ENCODE data around the gene NAA20.

NAA20 gene

DNA sequence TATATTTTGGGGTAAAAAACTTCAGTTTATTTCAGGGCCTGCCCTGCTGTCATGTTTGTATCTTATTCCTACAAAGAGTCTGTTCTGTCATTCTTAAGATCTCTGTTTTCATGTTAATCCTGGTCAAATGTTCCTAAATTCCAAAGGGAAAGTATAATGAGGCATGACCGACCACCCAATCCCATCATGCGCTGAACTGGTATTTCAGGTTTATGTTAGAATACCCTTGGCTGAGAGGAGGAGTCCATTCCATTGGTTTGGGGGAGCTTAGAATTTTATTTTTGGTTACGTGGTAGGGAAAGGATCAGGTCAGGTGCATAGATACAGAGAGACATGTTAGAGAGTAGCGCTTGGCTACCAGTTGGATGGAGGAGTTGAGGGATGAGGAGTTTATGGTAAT lies 60.9 kb downstream of the NAA20 start:
- ATAC-seq, result no peak

DNA sequence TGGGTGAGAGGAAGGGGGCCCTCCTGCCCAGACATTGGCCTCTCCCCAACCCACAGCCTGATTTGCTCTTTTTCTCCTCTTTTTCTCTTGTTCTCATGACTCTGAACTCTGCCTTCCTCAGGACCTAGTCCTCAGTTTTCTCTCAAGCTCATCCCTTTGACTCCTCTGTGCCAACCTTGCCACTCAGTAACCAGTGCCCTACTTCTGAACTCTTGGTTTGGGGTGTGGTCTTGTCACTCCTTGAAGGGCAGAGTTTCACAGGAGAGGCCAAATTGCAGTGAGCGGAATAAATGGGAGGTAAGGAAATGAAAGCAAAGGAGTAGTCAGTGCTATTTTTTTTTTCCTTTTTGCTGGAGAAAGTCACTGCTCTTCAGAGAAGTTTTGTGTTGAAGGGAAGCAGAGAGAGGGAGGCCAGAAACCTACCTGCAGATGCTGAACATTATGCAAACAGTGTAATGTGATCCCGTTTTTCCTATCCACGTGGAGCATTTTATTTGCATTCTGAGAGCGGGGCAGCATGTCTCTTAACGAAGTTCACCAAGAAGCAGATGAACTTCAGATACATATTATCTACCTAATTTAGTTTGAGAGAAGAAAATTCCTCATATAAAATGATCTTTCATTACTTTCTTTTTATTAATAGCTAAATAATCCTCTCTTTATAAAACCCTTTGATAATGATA lies 62.1 kb downstream of the NAA20 start:
- ATAC-seq, result no peak
